Stimulated activated CD8-positive, alpha-beta memory T cell treated with anti-CD3 and anti-CD28 coated beads, Interleukin-15, amount 100 ng/mL, for 24 hours (primary cell): ENCODE measurements around the gene CINP.
"Not testable (repeated sequence)": the region's sequence is repeated elsewhere in the genome, so short reads cannot be mapped to it uniquely, and the experiment has no call there.

Experiments
- DNase-seq: peaks from one replicate; pipeline ENCODE4 v3.0.0-alpha.2; 2020; ENCODE audit warnings: low read depth

The CINP gene

DNA sequence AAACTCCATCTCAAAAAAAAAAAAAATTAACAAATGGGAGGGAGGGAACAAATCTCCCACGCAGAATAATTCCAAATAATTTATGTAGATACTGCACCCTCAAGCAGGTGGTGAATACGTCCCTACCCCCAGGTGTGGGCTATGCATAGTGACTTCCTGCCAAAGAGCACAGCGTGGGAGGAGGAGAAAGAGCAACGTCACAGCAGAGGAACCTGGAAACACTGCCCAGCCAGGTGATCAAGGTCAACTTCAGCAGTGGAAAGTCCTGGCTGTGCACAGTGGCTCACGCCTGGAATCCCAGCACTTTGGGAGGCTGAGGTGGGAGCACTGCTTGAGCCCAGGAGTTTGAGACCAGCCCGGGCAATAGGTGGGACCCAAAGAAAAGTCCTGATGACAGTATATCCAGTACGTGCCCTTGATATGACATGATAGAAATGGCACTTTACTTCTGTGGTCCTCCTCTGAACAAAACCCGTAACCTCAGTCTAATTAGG, 9.5 kb downstream of the CINP start:
- no peak for DNase-seq

DNA sequence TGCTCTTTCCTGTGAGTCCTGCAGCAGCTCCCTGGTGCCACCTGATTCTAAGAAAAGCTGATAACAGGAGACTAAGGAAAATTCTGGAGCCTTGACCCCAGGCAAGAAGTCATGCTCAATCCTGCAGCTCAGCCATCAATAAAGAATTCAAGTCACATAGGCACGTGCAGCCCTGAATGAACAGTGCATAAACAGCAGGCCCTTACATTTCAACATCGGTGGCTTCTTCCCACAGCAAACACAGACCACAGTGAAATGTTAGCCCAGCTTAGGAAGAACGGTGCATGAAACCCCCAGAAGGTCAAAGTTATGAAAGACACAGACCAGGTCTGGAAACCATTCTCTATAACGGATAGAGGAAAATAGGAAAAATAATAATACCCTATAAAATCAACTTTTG, 10.5 kb downstream of the CINP start:
- DNase-seq: no peak

DNA sequence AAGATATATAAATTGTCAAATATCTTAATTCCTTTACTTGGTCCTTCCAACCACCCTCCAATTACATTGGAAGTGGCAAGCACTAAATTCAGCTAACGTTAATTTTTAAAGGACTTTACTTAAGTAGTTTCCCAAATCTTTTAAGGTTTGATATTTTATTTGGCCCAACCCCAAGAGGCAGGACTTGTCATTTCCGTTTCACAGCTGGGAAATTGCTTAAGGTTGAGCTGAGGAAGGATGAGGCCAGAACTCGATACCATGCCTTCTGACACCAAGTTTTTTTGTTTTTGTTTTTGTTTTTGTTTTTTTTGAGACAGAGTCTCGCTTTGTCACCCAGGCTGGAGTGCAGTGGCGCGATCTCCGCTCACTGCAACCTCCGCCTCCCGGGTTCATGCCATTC, 11.1 kb downstream of the CINP start:
- DNase-seq: not testable (repeated sequence)

DNA sequence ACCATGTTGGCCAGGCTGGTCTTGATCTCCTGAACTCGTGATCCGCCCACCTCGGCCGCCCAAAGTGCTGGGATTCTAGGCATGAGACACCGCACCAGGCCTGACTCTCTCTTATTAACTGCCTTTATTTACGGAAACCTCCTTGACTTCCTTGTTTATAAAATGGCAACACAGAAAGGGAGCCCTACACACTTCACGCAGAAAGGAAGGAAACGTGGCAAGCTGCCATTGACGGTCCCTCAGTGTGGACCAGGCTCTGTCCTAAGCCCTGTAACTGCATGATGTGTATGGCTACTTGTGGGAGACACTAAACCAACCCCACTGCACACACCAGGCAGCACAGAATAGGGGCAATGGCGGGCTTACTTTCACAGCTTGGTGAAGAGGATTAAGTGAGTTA, 11.7 kb downstream of the CINP start:
- no peak for DNase-seq

DNA sequence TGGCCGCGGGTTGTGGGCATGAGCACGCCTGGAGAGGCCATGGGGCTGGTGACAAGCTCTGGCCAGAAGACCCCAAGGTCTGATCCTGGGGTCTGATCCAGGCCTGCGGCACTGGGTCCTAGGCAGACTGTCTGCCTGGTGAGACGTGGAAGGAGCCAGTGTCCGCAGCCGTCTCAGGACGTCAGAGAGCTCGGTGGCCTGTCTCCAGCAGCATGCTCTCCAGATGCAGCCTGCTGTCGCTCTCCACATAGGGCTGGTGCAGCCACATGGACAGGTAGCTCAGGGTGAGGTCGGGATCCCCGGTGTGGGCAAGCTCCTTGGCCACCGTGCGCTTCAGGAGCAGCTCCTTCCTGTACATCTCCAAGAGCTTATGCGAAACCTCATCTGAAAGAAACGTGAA, 14.3 kb downstream of the CINP start:
- no peak for DNase-seq

DNA sequence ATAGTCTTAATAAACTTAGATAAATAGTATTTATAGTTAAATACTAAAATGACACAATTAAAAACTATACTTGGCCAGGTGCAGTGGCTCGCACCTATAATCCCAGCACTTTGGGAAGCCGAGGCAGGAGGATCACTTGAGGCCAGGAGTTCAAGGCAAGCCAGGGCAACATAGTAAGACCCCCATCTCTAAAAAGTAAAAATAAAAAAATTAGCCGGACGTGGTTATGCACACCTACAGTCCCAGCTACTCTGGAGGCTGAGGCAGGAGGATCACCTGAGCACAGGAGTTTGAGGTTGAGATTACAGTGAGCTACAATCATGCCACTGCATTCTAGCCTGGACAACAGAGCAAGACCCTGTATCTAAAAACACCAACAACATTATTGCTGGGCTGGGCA, 16.0 kb downstream of the CINP start:
- no peak for DNase-seq

DNA sequence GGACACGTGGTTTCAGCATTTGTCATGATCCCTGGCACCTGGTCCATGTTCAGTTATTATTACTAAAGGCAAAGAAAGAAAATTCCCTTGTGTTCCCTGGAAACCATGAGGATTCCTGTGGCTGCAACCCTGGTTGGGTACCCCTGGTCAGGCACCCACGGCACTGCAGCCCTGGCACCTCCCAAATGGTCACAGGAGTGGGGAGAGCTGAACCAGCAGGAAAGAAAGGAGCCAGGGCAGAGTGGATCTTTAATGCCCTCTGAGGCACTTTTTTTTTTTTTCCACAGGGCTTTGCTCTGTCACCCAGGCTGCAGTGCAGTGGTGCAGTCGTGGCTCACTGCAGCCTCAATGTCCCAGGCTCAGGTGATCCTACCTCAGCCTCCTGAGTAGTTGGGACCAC, 17.5 kb downstream of the CINP start:
- no peak for DNase-seq

DNA sequence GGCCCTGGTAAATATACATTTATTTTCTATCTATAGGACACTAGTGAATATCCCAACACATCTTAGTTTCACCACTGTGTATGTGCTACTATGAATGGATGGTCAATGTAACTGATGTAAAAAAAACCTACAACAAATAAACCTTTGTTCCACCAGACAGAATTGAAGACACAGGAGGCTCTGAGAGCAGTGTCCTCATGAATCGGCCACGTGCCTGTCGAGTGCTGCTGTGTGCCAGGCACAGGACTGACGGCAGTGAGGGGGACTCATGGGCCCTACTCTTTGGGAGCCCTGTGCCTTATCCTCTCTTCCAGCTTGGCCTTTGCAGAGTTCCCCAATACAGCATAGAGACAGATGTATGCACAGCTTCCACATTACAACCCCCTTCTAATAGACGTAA, 18.2 kb downstream of the CINP start:
- DNase-seq: no peak

DNA sequence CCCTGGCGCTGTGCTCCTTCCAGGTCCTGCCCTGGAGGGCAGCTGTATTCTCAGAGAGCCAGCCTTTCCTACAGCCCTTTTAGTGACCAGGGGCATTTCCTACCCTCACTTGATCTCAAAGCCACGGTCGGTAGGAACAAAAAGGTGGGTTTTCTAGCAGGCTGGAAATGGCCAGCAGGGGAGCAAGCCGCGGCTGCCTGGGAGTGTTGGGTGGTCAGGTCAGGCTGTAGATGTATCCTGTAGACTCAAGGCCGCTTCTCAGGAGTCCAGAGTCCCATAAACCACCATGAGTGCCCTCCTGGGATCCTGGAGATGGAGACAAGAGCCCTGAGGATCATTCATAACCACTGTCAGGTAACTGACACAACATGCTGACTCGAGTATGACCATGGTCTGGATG, 18.6 kb downstream of the CINP start:
- DNase-seq: no peak

DNA sequence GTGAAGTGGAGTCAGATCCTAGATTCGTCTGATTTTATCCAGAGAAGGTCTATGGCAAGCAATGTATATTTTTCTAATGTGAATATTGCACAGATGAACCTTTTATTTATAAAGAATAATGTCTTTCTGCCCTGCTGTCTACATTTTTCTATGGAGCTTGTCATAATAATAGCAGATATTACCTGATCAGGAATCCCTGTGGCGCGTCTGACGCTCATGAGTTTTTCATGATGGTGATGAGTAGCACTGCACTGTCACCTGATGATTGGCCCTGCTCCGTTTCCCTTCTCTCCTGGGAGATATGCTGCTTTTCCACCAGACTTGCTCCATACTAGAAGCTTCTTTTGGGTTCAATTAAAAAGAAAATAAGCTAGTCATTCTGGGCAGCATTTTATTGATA, 20.5 kb downstream of the CINP start:
- no peak for DNase-seq

DNA sequence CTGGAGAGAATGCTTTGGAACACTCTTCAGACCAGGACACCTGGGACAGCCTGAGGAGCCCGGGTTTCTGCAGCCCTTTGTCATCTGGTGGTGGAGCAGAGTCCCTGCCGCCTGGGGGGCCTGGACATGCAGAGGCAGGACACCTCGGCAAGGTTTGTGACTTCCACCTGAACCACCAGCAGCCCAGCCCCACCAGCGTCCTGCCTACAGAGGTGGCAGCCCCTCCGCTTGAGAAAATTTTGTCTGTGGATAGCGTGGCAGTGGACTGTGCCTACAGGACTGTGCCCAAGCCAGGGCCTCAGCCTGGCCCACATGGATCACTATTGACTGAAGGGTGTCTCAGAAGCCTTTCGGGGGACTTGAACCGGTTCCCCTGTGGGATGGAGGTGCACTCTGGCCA, 21.1 kb downstream of the CINP start:
- no peak for DNase-seq

DNA sequence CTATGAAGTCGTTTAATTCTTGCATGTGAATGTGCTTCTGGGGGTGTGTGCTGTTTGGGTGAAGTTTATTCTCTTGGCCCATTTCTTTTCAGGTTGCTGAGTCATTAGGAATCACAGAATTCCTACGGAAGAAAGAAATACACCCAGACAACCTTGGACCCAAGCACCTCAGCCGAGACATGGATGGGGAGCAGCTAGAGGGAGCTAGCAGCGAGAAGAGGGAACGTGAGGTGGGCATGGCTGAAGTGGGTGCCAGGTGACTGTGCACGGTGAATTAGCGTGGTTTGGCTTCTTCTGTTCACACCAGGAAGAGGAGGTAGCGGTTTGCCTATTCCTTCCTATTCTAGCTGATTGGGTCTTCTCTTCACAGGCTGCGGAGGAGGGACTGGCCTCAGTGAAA, 24.0 kb downstream of the CINP start:
- DNase-seq: no peak

DNA sequence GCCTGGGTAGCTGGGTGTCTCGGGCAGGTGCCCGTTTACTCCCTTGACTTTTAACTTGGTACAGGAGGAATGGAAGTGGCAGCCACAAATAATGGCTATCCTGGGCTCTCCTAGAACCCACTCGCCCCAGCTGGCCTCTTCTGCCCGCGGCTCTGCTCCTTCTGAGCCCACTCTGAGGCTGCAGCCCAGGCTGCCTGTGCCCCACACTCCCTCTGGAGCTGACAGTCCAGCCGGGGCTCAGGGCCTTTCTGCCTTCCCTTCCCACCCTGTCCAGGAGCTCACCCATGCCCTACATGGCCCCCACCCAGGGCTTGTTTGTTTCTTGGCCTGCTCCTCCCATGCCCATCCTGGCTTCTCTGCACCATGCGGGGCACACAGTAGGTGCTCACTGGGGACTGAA, 27.5 kb downstream of the CINP start:
- DNase-seq: no peak

DNA sequence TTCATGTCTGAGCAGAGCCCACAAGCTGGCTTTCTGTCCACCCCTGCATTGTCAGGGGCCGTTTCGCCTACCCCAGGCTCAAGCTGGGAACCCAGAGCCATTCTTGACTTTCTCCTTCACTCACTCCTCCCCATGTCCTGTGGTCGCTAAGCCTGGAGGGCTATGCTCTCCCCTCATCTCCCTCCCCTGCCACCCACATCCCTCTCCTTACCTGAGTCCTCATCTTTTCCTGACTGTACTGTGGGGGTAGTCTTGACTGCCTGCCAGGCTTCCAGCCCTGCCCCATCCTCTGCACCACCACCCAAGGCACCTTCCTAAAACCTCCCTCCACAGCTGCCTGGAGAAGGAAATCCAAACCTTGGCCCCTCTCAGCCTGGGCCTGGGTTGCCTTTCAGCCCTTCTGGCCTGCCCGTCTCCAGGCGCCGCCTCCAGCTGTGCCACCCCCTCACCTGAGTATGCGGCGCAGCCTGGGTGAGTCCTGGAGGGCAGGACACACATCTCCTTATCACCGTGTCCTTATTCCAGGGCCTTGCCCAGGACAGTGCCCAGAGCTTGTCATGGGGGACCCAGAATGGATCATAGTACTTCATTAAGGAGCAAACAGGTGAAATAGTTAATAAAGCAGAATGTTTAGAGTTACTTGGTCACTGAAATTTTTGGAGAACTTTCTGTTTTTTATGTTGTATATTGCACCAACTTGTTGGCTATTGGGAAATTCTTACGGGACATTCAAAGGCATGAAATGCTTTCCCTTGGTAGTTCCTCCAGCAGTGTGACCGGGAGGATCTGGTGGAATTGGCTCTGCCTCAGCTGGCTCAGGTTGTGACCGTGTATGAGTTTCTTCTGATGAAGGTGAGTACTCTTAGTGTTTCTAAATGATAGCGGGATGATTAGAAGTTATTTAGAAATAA, 28.6 kb downstream of the CINP start:
- DNase-seq: no peak

DNA sequence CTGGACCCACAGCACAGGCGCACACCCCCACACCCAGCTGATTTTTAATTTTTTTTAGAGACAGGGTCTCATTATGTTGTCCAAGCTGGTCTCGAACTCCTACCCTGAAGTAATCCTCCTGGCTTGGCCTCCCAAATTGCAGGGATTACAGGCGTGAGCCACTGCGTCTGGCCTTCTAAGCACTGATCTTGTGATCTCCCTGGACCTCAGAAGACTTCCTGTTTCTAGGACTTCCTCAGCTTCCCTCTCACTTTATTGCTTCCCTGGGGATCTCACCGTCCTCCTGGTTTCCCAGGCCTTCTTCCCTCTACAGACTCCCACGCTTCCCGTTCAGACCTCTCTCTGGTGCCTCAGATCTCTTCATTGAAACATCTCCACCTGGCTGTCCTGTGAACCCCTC, 29.3 kb downstream of the CINP start:
- DNase-seq: no peak

DNA sequence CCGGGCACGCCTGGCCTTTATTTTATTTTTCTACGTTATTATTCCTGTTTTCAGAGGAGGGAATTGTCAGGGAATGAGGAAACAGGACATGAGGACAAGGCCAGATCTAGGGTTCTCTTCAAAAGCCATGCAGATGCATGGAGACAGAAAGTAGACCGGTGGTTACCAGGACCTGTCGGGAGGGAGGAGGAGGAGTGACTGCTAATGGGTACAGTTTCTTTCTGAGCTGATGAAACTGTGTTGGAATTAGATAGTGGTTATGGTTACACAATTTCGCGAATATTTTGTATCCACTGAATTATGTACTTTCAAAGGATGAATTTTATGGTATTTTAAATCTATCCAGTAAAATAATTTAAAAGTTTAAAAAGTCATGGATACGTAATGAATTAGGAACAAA, 31.9 kb downstream of the CINP start:
- no peak for DNase-seq

DNA sequence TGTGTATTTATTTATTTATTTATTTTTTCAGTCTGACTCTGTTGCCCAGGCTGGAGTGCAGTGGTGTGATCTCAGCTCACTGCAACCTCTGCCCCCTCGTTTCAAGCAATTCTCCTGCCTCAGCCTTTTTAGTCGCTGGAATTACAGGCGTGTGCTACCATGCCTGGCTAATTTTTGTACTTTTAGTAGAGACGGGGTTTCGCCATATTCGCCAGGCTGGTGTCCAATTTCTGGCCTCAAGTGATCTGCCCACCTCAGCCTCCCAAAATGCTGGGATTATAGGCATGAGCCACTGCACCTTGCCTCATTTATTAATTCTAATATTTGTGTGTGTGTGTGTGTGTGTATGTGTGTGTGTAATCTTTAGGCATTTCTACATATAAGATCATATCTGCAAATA, 33.3 kb downstream of the CINP start:
- not testable (repeated sequence) for DNase-seq

DNA sequence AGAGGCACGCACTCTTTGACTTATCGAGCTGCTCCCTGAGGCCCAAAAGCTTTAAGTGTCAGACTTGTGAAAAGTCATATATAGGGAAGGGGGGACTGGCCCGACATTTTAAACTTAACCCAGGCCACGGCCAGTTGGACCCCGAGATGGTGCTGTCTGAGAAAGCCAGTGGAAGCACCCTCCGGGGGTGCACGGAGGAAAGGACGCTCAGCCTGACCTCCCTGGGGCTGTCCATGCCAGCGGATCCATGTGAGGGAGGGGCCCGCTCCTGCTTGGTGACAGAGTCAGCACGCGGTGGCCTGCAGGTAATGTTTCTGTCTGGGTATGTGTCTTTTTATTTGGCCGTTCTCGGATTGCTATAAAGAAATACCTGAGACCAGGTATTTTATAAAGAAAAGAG, 36.1 kb downstream of the CINP start:
- no peak for DNase-seq

DNA sequence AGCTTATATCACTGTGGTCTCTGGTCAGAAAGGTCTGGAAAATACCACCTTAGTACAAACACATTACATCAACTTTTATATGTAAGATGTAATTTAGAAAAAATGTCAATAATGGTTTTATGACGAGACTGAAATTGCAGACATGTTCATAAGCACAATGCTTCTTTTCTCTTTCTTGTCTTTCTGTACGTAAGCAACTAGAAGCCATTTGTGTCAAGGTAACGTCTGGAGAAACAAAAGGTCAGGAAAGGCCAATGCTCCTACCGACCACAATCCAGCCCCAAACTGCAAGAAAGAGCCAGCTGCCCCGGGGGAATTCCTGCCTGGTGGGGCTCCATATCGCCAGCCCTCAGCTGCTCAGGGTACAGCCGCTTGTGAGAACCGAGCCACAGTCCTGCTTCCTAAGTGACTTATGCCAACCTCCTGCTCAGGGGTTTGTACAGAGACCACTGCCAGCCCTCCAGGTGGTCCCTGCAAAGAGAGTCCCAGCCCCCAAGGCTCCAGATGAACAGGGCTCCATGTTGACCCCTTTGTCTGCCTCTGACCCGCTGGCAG, 36.8 kb downstream of the CINP start:
- no peak for DNase-seq

DNA sequence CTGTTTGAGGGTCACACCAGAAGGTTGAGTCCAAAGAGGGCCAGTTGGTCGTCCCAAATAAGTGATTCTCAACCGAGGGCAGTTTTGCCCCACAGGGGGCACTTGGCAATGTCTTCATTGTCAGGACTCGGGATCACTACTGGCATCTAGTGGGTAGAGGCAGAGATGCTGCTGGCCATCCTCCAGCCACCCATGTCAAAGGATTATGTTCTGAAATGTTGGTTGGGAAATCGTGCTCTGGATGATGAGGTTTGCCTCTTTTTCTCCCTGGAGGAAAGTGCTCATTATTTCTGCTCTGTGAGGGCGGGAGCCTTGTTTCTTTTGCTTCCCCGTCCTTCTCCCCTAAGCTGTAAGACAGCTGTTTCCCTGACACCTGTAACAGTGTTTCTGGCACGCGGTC, 39.6 kb downstream of the CINP start:
- no peak for DNase-seq

DNA sequence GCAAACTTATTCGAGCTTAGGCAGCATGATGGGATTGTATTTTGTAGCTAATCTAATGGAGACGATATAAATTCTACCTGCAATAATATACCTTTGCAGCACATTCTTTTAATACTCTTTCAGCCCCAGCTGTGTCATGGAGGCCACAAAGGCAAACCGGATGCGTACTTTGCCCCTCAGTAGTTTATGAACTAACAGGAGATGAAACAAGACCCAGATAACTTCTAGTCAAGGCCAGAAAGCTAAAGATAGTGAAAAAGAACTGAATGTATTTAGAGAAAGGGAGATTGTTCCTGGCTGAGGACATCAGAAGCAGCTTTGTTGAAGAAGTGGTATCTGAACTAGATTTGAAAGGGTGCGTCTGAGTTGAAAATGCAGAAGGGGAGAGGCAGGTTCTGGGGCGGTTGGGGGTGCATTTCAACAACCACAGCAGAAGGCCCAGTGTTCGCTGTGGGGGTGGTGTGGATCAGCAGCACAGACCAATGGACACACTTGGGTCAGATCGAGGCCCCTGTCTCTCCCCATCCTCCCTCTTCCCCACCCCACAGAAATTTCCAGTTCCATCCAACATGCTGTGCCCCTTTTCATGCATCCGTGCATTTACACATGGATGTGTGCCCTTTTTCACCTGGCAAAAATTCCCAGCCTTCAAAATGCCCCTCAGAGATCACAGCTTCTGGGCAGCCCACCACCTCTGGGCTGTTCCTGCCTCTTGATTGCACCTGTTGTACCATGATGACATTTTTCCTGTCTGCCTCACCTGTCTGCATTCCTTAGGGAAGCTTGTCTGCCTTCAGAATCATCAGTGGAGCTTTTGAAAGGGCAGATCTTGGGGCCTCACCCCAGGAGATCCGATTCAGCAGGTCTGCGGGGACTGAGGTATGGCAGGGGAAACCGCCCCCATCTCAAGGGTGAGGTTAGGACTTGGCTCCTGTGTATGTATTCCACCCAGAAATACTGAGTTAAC, 41.0 kb downstream of the CINP start:
- no peak for DNase-seq

DNA sequence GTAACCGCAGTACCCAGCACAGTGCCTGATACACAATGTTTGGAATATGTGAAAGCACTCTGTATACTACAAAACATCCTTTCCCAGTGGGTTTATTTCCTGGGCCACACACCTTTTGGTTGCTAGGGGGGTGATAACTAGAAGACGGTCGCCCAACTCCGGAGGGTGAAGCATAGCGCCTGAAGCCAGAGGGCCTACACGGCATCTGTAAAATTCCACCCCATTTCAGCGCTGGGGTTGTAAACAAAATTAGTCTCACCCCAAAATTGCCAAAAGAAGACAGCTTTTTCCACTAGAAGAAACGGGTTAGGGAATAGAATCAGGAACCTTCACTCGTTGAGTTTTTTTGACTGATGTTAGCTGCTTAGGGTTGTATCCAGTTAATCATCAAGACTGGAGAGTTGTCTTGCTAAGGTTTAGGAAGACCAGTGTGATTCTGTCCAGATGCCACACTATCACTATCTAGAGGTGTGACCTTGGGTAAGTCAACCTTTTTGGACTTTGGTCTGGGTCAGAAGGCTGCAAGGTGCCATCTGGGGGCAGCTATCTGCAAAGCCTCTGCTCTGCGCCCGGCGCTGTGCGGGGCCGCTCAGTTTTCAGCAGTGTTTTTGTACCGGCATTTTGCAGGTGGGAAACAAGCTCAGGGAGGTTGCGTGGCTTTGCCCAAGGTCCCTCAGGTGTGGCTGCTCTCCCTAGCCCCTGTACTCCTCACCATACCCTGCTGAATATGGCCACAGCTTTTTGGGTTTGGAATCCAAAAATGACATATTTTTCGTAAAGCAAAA, 41.8 kb downstream of the CINP start:
- no peak for DNase-seq
